ENCODE data around the gene LIN37.
"Not testable (repeated sequence)": the region's sequence is repeated elsewhere in the genome, so short reads cannot be mapped to it uniquely, and the experiment has no call there.

Gene LIN37

GRCh38 chr19:35789978-35790944, 41.9 kb downstream of the LIN37 start:
- Histone ChIP-seq H3K4me3 (no peak overlapping the region), H3K27ac (no peak overlapping the region)
- DNase-seq (ENCODE audit: low spot score) = no peak
- no peak for TF ChIP-seq CTCF (IDR thresholded peaks at IDR 0.05)

GRCh38 chr19:35790981-35791813, 42.8 kb downstream of the LIN37 start:
- DNase-seq (ENCODE audit: low spot score) = no peak
- Histone ChIP-seq H3K27ac (no peak overlapping the region), H3K4me3 (no peak overlapping the region)
- no peak for TF ChIP-seq CTCF (IDR thresholded peaks at IDR 0.05)

- TF ChIP-seq CTCF (IDR thresholded peaks at IDR 0.05) = no peak
- H3K27ac ChIP-seq = no peak overlapping the region
Measured at GRCh38 chr19:35791814-35792279, 43.5 kb downstream of the LIN37 start.

GRCh38 chr19:35792312-35792711, 43.9 kb downstream of the LIN37 start:
- no peak for DNase-seq (ENCODE audit: low spot score)
- no peak for TF ChIP-seq CTCF (IDR thresholded peaks at IDR 0.05)

More at GRCh38 chr19:35791814-35792279, 43.5 kb downstream of the LIN37 start:
- no peak for DNase-seq (ENCODE audit: low spot score)
- no peak overlapping the region for H3K4me3 ChIP-seq

GRCh38 chr19:35792888-35793287, 44.5 kb downstream of the LIN37 start:
- no peak for TF ChIP-seq CTCF (IDR thresholded peaks at IDR 0.05)
- Histone ChIP-seq H3K4me3 (no peak overlapping the region), H3K27ac (no peak overlapping the region)
- DNase-seq (ENCODE audit: low spot score) = no peak

More at GRCh38 chr19:35792312-35792711, 43.9 kb downstream of the LIN37 start:
- Histone ChIP-seq H3K27ac (no peak overlapping the region), H3K4me3 (no peak overlapping the region)

- Histone ChIP-seq H3K27ac (no peak overlapping the region), H3K4me3 (no peak overlapping the region)
- no peak for DNase-seq (ENCODE audit: low spot score)
- no peak for TF ChIP-seq CTCF (IDR thresholded peaks at IDR 0.05)
Measured at GRCh38 chr19:35793381-35794165, 45.2 kb downstream of the LIN37 start.

- not testable (repeated sequence) for DNase-seq (ENCODE audit: low spot score); H3K27ac ChIP-seq
Measured at GRCh38 chr19:35795564-35795963, 47.2 kb downstream of the LIN37 start.

More at GRCh38 chr19:35795564-35795963, 47.2 kb downstream of the LIN37 start:
- H3K4me3 ChIP-seq = not testable (repeated sequence)
